T-helper 17 cell (primary cell): Measurements from ENCODE around the gene ITPKB. TPM values are rescaled to one million over a fixed set of nuclear protein-coding genes. Genes with fewer than 3 reads are reported as not detected.

Experiments used
- ATAC-seq: fragments of 150-1000 bp; cut with Tn5 transposase; 2 replicates; pipeline ENCODE4 v1.10.0; 2021; ENCODE audit warnings: mild to moderate bottlenecking, moderate library complexity
- DNase-seq, 3 donors: peaks; one replicate each; pipeline versions ENCODE4 v3.0.0 to v3.0.0-alpha.2; 2020 to 2021
- H3K9me3 ChIP-seq: one replicate; pipeline ENCODE4 v1.7.0; 2013; ENCODE audit warnings: low read length, mild to moderate bottlenecking; ENCODE audit not compliant: control insufficient read depth, poor library complexity, severe bottlenecking
- H3K27ac Mint-ChIP-seq: one replicate; pipeline ENCODE4 v1.8.0; 2022; ENCODE audit warnings: mild to moderate bottlenecking, moderate library complexity, mixed read lengths
- H3K27me3 Mint-ChIP-seq: one replicate; pipeline ENCODE4 v1.8.0; 2022; ENCODE audit warnings: mixed read lengths
- H3K36me3 Mint-ChIP-seq: one replicate; pipeline ENCODE4 v1.8.0; 2022; ENCODE audit warnings: low read depth, mixed read lengths
- H3K4me1 Mint-ChIP-seq: one replicate; pipeline ENCODE4 v1.8.0; 2022; ENCODE audit warnings: mild to moderate bottlenecking, mixed read lengths
- H3K4me3 Mint-ChIP-seq: one replicate; pipeline ENCODE4 v1.8.0; 2022; ENCODE audit warnings: mild to moderate bottlenecking, moderate library complexity, mixed read lengths
- total RNA-seq, 4 donors: library from RNA in 2 of 4; stranded (reverse) in 2 of 4; gene quantifications; one replicate each; pipeline ENCODE4 v1.2.3 and lab custom pipeline; 2022 to 2026

The ITPKB gene
- total RNA-seq, 2 donors from 2014 or later, result 128 to 166 TPM

DNA sequence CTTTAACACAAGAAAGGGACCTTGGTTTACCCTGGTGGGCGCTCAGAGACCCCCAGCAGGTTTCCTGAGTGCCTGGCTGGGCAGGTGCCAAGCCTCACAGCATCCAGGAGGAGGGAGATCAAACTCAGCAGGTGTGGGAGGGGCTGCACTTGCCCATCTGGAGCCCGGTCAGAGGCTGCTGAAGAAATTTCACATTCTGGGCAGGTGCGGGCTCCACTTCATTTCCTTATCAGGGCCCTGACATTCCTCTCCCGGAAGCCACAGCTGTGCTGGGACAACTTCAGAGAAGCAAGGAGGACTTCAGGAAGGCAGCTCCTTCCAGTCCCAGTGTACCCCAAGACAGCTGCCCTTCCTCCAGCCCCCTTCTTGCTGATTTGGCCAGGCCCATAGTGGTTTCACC lies 82.9 kb downstream of the ITPKB start:
- no peak for ATAC-seq
- no peak for DNase-seq
- peaks cover 2% of the 10 kb centered on the region for H3K36me3 Mint-ChIP-seq
- peaks cover 41% of the 10 kb centered on the region for H3K4me1 Mint-ChIP-seq
- H3K4me3 Mint-ChIP-seq, result peak overlapping the region; percentile 45
- no peaks in the 10 kb centered on the region for H3K9me3 ChIP-seq
- H3K27me3 Mint-ChIP-seq, result no peaks in the 10 kb centered on the region
- H3K27ac Mint-ChIP-seq, result no peak overlapping the region

DNA sequence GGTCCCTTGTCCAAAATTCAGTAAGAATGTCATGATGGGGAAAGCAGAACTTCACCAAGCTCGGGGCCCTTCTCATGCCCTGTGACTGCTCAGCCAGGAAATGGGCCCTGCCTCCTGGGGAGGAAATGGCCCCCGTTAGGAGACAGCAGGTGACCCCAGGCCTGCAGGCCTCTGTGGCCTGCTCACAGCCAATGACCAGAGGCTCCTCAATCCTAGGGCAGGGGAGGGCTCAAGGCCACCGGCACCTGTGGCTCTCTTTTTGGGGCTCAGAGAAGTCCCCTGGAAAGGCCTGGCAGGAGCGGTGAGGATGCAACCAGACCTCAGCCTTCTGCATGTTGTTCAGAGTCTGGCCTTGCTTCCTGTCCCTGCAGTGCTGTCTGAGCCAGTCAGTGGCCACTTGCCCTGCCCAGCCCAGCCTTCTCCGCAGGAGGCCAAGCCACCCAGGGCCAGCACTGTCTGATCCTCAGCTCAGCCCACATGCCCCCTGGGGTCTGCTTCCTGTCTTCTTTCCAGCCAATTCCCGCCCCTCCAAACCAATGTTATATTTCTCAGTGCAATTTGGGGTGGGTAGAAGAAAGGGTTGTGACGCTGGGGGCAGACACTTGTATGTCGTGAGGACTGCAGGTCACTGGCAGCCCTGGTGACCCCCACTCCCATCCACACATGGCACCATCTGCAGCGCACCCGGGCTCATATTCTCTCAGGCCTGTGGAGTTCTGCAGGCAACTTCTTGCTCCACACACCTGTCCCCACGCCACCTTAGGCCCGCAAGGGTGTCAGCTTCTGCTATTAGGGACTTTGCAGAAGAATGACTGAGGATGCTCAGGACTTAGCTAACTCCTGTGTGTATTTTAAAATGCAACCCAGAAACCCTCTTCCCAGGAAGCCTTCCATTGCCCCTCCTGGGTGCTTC lies 83.6 kb downstream of the ITPKB start:
- Mint-ChIP-seq H3K27ac (no peak overlapping the region), H3K36me3 (peaks cover 1% of the 10 kb centered on the region)
- DNase-seq, result no peak

DNA sequence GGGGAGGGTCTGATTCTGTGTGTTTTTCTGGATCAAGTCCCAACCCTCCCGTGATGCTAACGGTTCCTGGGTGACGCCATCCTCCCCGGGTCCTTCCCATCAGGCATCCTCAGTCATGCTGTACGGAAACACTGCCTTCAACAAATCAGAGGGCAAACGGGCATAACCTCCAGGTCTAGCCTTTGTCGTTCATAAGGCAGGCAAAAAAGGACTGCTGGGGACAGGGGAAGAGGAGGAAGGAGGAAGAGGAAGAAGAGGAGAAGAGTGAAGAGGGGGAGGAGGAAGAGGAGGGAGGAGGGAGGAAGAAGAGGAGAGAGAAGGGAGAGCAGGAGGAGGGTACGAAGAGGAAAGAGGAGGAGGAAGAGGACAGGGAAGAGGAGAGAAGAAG lies 84.4 kb downstream of the ITPKB start:
- no peak for DNase-seq
- no peak for ATAC-seq
- no peaks in the 10 kb centered on the region for H3K9me3 ChIP-seq
- no peaks in the 10 kb centered on the region for H3K36me3 Mint-ChIP-seq
- H3K4me3 Mint-ChIP-seq, result peak overlapping the region; percentile 94
- H3K27ac Mint-ChIP-seq, result no peak overlapping the region
- peaks cover 38% of the 10 kb centered on the region for H3K4me1 Mint-ChIP-seq
- no peaks in the 10 kb centered on the region for H3K27me3 Mint-ChIP-seq

More for the DNA sequence above, 83.6 kb downstream of the ITPKB start:
- no peaks in the 10 kb centered on the region for H3K27me3 Mint-ChIP-seq
- no peak for ATAC-seq
- peak overlapping the region; percentile 94 for H3K4me3 Mint-ChIP-seq
- peaks cover 38% of the 10 kb centered on the region for H3K4me1 Mint-ChIP-seq
- no peaks in the 10 kb centered on the region for H3K9me3 ChIP-seq

DNA sequence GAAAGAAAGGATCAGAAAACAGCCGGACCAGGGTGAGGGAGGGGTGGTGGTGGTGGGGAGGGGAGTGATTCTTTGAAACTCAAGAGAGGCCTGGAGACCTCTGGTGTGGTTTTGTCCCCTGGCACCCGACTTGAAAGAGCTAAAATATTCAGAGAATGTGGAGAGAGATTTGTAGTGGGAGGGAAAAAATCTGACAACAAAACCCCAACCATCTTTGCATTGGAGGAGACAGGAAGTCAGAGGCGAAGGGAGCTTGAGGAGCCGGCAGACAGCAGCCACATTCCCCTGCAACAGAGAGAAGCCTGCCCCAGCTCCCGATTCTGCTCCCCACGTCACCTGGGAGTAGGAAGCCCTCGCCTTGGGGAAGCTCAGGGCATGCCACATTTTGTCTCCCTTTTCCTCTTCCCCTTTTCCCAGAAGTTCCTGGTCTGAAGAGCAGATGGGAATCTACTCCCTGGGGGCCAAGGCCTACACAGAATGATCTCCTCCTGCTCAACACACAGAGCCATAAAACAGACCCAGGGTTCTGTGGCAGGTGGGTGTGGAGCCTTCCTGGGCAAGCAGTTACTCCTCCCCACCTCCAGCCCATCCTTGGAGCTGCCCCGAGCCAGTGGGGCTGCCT lies 84.9 kb downstream of the ITPKB start:
- Mint-ChIP-seq H3K36me3 (no peaks in the 10 kb centered on the region), H3K4me1 (peaks cover 38% of the 10 kb centered on the region), H3K27ac (no peak overlapping the region), H3K27me3 (no peaks in the 10 kb centered on the region), H3K4me3 (peak overlapping the region; percentile 94)
- H3K9me3 ChIP-seq, result no peaks in the 10 kb centered on the region
- ATAC-seq, result peak; percentile 1
- no peak for DNase-seq

DNA sequence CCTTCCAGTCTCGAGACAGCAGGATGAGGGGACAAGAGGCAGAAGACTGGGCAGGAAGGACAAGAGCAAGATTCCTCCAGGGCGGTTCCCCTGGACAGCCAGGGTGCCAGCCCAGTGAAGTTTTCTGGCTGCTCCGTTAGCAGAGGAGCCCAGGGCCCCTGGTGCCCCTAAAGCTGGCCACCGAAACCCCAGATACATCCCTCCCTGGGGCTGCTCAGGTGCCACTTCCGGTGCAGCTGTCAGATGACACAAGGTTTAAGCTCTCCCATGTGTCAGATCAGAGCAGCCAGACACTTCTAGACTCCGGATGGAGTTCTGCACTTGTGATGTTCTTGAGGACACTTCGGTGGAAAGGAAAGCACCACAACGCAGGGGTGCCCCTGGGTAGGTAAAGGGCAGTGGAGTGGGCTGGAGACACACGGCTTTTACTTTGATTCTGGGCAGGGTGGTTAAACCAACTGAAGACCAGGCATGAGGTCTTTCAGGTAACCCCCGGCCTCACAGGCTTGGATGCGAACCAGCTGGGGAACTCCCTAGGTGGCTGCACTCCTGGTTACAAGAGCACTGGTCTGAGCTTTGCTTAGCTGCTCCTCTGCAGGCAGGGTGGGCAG lies 85.7 kb downstream of the ITPKB start:
- Mint-ChIP-seq H3K27ac (no peak overlapping the region), H3K4me3 (peak overlapping the region; percentile 94)

DNA sequence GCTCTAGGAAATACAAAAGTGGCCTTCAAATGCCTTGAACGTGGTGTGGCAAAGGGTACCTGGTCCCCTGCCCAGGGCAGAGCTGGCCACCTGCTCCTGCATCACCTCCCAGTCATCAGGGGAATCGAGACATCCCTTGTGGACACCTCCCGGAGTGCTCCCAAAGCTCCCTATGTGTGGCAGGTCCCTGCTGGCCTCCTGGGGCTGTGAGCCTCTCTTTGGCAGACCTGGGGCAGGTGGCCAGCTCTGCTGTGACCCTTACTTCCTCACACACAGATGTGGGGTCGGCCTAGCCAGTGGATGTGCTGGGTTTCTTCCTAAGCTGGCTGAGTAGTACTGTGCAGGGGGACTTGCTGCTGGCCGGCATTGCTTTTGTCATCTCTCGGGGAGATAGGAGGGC lies 86.5 kb downstream of the ITPKB start:
- no peaks in the 10 kb centered on the region for H3K27me3 Mint-ChIP-seq
- ATAC-seq (no peak), DNase-seq (no peak)
- H3K4me3 Mint-ChIP-seq, result peak overlapping the region; percentile 63
- no peaks in the 10 kb centered on the region for H3K9me3 ChIP-seq
- H3K36me3 Mint-ChIP-seq, result no peaks in the 10 kb centered on the region
- H3K27ac Mint-ChIP-seq, result no peak overlapping the region
- H3K4me1 Mint-ChIP-seq, result peaks cover 42% of the 10 kb centered on the region

More for the DNA sequence above, 85.7 kb downstream of the ITPKB start:
- no peaks in the 10 kb centered on the region for H3K27me3 Mint-ChIP-seq
- ATAC-seq (peak; percentile 84), DNase-seq (peak; percentile 46 to 61 (median 47))
- H3K4me1 Mint-ChIP-seq, result peaks cover 41% of the 10 kb centered on the region
- no peaks in the 10 kb centered on the region for H3K9me3 ChIP-seq
- H3K36me3 Mint-ChIP-seq, result no peaks in the 10 kb centered on the region

DNA sequence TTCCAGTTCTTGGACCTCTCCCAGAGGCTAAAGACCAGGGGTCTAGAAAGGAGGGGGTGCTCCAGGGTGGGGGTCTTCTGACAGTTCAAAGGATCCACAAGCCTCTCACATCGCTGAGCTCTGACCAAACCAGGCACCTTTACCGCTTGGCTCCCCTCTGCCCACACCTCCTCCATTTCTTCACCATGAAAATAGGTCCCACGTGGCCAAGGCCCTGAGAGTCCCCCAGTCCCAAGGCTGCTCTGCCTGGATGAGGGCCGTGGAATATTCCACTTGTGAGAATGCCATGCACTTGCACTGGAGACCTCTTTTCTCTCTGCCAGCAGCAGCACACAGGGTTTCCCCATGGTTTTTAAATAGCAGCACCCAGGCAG lies 87.4 kb downstream of the ITPKB start:
- no peaks in the 10 kb centered on the region for H3K9me3 ChIP-seq
- ATAC-seq, result no peak
- no peak overlapping the region for H3K27ac Mint-ChIP-seq
- no peaks in the 10 kb centered on the region for H3K27me3 Mint-ChIP-seq
- H3K36me3 Mint-ChIP-seq, result no peaks in the 10 kb centered on the region
- H3K4me1 Mint-ChIP-seq, result peaks cover 36% of the 10 kb centered on the region
- H3K4me3 Mint-ChIP-seq, result no peak overlapping the region
- DNase-seq, result no peak

DNA sequence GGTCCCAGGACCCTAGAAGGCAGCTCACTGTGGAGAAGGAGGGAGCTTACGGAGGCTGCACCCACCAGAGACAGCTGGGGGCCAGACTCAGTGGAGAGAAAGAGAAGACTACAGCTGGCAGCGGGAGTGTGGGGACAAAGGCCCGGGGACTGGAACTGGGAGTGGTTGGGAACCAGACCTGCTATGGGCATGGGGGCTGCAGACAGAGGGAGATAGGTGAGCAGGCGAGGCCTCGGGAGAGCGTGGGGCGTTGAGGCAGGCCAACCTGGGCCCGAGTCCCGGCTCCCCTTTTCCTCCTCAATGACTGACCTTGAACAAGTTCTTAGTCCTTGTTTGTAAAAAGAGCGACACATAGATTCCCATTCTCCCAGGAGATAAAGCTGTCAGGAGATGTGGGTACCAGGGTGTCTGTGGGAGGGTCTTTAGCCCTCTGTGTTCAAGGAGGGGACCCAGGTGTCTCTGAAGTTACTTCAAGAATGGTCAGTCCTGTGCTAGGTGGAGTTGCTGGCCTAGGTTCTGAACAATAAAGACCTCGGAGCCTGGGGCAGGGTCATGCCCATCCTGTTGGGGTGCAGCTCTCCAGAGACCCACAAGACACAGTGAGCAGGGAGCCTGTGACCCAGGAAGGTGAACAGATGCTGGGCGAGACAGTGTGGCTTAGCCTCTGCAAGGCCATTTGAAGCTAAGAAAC lies 87.9 kb downstream of the ITPKB start:
- Mint-ChIP-seq H3K27me3 (no peaks in the 10 kb centered on the region), H3K36me3 (no peaks in the 10 kb centered on the region), H3K4me1 (peaks cover 35% of the 10 kb centered on the region), H3K27ac (peak overlapping the region; percentile 77), H3K4me3 (peak overlapping the region; percentile 7)
- no peaks in the 10 kb centered on the region for H3K9me3 ChIP-seq
- no peak for ATAC-seq
- DNase-seq, result no peak

DNA sequence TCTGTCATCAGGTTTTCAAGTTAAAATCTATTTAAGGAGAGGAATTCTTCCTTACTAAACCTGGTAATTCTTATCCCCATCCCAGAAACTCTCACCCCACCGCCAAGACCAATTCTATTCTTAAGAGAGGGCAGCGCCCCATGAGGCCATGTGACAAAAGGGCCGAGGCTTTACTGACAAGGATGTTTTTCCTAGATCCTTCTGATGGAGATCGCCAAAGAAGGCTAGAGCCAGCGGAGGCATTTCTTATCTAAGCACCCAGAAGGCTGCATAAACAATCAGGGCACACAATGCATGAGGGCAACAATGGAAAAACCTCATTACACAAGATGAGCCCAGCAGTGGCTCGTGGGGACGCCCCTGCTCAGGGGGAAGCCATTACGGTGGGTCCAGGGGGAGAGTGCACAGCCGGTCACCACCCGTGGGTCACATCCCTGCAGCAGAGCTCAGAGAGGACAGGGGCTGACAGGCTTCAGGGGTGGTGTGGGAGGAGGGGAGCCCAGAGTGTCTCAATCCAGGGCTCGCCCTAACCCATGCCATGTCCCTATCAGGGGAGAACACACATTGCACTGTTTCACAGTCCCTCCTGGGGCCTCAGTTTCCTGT lies 88.7 kb downstream of the ITPKB start:
- Mint-ChIP-seq H3K4me1 (peaks cover 36% of the 10 kb centered on the region), H3K36me3 (no peaks in the 10 kb centered on the region), H3K27me3 (no peaks in the 10 kb centered on the region), H3K27ac (peak overlapping the region; percentile 77), H3K4me3 (no peak overlapping the region)
- no peak for ATAC-seq
- DNase-seq, result no peak
- no peaks in the 10 kb centered on the region for H3K9me3 ChIP-seq

DNA sequence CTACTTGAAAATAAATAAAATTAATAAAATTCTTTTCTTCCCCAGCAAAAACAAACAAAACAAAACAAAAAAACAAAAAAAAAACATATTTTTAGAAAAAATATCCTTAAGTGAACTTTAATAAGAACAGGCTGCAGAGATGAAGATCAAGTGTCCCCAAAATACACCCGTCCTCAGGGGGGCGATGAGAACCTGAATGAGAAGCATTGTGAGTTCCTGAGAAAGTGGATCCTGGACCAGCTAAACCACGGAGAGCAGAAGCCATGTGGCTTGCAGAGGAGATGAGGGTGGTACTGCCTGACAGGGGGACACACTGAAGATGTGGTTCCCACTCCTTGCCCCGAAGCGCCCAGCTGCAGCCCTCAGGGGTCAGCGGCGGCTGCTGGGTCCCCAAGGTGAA lies 89.3 kb downstream of the ITPKB start:
- H3K9me3 ChIP-seq, result no peaks in the 10 kb centered on the region
- Mint-ChIP-seq H3K36me3 (no peaks in the 10 kb centered on the region), H3K4me1 (peaks cover 40% of the 10 kb centered on the region), H3K4me3 (no peak overlapping the region), H3K27ac (peak overlapping the region; percentile 77), H3K27me3 (no peaks in the 10 kb centered on the region)
- ATAC-seq (no peak), DNase-seq (no peak)

DNA sequence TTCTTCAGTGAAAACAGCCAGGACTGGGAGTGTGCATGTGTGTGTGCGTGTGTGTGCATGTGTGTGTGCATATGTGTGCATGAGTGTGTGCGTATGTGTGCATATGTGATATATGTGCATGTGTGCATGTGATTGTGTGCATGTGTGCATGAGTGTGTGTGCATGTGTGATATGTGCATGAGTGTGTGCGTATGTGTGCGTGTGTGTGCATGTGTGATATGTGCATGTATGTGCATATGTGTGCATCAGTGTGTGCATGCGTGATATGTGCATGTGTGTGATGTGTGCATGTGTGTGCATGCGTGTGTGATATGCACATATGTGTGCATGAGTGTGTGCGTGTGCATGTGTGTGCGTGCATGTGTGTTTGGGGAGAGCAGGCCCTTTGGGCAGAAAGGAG lies 89.8 kb downstream of the ITPKB start:
- DNase-seq (no peak), ATAC-seq (no peak)
- H3K27me3 Mint-ChIP-seq, result no peaks in the 10 kb centered on the region
- H3K27ac Mint-ChIP-seq, result peak overlapping the region; percentile 77
- no peaks in the 10 kb centered on the region for H3K36me3 Mint-ChIP-seq
- peaks cover 44% of the 10 kb centered on the region for H3K4me1 Mint-ChIP-seq
- no peaks in the 10 kb centered on the region for H3K9me3 ChIP-seq
- H3K4me3 Mint-ChIP-seq, result no peak overlapping the region

DNA sequence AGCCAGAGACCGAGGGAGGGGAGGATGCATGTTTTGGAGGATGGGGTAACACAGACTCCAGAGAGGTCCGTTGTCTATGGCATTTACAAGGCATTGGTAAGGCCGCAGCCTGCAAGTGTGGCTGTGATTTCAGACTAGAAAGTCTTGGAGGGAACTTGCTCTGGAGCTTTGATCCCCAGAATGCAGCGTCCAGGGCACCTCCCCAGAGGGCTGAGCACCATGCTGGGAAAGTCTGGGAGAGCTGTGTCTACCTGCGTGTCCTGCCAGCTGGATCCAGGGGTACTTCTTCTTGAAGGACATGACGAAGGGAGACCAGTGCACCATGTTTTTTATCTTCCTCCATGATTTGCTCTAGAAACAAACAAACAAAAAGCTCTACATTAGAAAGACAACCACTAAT lies 90.7 kb downstream of the ITPKB start:
- DNase-seq, result no peak
- Mint-ChIP-seq H3K27ac (peak overlapping the region; percentile 77), H3K4me3 (no peak overlapping the region), H3K4me1 (peaks cover 52% of the 10 kb centered on the region), H3K36me3 (no peaks in the 10 kb centered on the region), H3K27me3 (no peaks in the 10 kb centered on the region)
- ATAC-seq, result no peak
- H3K9me3 ChIP-seq, result no peaks in the 10 kb centered on the region

DNA sequence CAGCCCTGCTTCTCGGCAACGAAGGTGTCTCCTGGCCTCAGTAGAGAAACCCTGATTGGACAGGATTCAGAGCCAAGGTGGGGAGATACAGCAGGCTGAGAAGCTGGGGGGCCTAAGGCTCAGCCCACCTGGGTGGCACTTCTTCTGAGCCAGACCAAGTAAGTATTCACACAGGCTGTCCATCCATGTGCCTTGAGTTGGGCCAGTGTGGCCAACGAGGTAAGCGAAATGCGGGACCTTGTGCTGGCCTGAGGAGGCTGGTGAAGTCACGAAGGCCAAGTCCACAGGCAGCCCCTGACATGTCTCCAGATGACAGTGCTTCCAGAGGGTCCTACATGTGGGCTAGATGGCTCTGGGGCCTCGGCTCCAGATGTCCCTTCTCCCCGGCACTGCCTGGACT lies 91.4 kb downstream of the ITPKB start:
- Mint-ChIP-seq H3K27me3 (no peaks in the 10 kb centered on the region), H3K4me1 (peaks cover 57% of the 10 kb centered on the region), H3K4me3 (no peak overlapping the region), H3K36me3 (no peaks in the 10 kb centered on the region), H3K27ac (peak overlapping the region; percentile 77)
- DNase-seq (no peak), ATAC-seq (no peak)
- no peaks in the 10 kb centered on the region for H3K9me3 ChIP-seq
